Stimulated activated CD4-positive, alpha-beta T cell treated with anti-CD3 and anti-CD28 coated beads, TNF-alpha, amount 100 ng/mL, for 48 hours (primary cell): ENCODE results near the gene RASA3.
"Not testable (repeated sequence)": the region's sequence is repeated elsewhere in the genome, so short reads cannot be mapped to it uniquely, and the experiment has no call there.

Experiments used
- DNase-seq, 3 donors: peaks; one replicate each; pipeline ENCODE4 v3.0.0-alpha.2; 2020; ENCODE audit warnings: low read depth in 3 of 3

Gene RASA3

GRCh38 chr13:114155926-114156883 lies 23.8 kb upstream of the RASA3 start:
- DNase-seq, result no peak

DNA sequence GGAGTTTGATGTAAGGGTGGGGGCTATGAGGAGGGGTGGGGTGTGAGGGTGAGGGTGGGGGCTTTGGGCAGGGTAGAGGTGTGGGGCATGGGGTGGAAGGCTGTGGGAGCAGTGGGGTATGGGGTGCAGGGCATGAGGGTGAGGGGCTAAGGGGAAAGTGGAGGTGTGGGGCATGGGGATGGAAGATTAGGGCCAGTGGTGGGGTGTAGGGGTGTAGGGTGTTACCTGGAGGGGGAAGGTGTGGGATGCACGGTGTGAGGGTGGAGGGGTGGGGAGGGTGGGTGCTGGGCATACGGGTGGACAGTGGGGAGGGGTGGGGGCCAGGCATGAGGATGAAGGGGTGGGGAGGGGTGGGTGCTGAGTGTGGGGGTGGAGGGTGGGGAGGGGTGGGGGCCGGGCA lies 22.9 kb upstream of the RASA3 start:
- DNase-seq, result no peak

DNA sequence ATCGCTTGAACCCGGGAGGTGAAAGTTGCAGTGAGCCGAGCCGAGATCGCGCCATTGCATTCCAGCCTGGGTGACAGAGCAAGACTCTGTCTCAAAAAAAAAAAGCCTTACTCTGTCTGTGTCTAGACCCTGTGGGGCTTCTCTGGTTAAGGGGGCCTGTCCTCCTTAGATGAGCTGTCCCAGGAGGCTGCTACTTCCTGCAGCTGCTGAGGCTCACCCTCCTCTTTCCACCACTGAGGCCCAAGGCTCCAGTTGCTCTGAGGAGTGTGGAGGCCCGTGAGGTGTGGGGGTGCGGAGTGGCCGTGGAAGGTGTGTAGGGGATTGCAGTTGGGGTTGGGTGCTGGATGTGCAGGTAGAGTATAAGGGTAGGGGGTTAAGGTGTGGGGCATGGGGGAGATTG lies 22.1 kb upstream of the RASA3 start:
- DNase-seq, result no peak

DNA sequence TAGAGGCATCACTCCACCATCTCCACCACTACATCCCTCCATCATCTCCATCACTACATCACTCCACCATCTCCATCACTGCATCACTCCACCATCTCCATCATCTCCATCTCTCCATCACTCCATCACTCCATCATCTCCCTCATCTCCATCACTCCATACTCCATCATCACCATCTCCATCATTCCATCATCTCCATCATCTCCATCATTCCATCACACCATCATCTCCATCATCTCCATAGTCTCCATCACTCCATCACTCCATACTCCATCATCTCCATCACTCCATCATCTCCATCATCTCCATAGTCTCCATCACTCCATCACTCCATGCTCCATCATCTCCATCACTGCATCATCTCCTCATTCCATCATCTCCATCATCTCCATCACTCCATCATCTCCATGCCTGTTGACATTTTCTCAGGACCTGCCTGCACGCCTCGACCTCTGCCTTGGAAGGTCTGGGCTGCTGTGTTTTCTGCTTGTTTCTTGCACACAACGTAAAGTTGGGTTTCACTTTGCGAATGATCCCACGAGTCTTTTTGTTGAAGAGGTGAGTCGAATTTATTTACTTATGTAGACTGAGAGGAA lies 21.2 kb upstream of the RASA3 start:
- DNase-seq, result no peak

DNA sequence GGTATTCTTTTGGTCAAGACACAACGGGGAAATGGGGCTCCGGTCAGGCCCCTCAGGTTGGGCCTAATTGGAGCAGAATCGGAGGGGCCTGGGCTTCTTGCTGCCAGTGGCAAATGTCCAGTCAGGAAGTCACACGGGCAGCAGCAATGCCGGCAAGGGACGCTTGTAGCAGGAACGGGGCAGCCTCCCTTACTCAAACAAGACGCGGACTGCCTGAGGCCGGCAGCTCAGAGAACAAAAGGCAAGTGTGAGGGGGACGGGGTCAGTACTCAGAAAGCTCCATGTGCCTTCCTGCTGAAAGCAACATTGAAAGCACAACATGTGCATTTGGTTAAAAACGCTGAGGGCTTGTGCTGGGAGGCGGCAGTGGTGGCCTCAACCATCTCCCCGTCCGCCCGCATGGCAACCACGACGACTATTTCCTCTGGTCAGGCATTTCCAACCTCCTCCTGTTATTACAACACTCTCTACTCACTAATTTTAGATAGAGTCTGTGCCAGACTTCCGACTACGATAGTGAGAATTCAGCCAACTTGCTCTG lies 20.5 kb upstream of the RASA3 start:
- no peak for DNase-seq

DNA sequence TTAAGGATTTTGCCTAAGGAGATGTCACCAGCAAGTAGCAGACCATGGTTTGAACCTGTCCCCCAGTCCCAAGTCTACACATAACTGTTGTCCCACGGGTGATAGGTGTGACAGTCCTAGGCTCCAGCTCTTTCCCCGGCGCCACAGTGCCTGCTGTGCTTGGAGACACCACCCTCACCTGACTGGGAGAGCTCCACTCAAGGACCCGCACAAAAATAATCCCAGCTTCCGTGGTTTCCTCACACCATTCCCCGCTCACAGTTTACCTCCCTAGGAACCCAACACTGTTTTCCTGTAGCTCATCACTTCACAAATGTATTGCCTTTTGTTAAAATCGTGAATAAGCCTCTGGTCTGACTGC lies 19.8 kb upstream of the RASA3 start:
- no peak for DNase-seq

DNA sequence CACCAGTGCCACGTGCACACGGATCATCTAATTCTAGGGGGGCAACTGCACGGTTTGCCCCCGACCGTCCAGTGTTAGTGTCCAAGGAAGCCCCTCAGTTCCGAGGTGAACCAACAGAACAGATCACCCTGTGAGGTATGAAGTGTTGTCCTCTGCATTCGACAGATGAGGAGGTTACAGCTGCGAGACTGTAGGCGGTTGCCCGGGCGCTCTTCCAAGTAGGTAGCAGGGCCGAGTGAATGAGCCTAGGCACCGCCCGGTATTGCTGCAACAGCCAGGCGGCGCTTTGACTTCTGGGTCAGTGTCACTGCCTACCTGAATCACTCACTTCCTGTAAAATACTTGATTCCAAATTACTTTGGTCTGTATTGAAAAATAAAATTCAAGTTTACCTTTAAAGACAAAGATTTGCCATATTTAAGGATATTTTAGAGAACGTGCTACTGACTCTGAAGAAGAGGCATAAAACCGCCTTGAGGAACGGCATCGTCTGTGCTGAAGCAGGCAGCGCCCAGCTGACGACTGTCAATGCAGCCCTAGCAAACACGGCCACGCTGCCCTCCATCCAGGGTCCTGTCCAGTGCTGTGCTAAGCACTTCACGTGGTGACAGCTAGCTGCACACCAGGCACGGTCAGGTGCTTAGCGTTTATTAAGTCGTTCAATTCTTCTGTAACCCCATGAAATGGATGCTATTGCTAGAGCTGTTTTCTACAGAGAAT lies 19.3 kb upstream of the RASA3 start:
- DNase-seq, result no peak

DNA sequence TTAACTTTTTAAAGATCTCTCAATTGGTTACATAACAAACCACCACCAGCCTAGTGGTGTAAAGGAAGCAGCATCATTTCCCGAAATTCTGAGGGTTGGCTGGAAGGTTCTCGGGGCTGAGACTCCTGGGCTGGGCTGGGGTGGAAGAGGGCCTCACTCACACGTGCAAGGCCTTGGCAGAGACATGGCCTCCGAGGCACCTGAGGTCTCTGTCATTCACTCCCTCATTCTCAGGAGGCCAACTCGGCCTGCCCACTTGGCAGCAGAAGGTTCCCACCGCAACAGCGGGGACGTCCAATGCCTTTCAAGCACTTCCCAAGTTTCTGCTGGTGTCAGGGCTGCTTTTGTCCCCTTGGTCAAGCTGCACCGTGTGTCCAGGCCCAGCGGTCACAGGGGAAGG lies 18.6 kb upstream of the RASA3 start:
- DNase-seq, result no peak

DNA sequence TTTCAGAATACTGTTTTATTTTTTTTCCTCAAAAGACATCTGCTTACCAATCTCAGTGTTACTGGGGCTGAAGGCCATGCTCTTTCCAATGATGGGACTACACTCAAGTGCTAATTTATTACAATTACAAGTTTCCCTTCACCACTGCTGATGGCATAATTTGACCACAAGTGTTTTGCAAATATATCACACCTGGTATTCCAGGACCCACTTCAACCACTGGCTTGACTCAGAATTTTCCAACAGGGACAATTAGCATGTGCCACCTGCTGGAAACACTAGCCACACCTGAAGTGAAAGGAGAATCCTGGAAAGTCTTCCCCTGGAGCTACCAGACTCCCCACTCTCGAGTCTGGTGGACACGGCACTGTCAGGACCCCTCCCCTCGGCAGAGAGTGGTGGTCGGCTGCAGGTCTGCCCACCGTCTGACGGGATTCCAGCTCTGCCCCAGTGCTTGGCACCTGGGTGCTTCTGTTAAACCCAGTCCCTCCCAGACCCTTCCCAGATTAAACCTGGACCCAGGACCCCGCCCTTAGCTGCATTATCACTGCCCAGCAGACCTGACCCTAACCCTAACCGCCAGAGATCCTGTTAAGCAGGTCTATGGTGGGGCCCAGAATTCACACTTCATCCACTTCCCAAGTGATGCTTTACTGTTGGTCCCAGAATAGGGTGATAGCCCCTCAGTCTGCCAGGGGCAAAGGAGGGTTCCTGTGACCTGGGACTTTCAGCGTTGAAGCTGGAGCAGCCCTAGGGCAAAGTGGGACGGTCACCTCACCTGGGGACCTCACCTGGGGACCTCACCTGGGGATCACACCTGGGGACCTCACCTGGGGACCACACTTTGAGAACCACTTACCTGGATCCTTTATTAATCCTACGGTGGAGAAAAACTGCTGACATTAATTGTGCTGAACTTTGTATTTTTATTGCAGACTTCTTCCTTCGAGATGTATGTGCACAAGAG lies 17.6 kb upstream of the RASA3 start:
- no peak for DNase-seq

GRCh38 chr13:114148886-114149285 lies 16.5 kb upstream of the RASA3 start:
- not testable (repeated sequence) for DNase-seq

GRCh38 chr13:114148521-114148855 lies 16.1 kb upstream of the RASA3 start:
- peak; percentile 51 to 78 (median 60) for DNase-seq

DNA sequence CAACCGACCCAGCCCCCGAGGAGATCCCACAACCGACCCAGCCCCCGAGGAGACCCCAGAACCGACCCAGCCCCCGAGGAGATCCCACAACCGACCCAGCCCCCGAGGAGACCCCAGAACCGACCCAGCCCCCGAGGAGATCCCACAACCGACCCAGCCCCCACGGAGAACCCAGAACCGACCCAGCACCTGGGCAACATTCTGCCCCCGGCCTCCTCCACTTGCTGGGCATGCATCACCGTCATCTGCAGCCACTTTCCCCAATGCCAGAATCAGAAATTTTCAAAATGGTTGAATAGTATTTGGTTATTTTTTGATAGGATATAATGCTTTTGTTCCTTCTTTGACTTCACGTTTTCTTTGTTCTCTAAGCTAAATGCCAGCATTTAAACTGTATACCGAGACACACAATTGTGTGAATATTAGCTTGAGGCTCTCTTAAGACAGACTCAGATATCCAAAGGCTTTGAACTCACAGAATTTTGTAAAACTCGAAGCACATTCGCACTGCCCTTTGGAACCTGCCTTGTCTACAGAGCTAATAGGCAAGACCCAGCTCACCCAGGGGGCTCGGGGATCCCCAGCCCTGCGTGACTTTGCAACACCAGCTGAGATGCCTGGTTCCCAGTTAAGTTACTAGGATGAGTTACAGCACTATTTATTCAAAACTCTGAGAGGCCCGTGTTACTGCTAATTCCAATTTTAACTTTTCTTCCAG lies 15.5 kb upstream of the RASA3 start:
- no peak for DNase-seq

- no peak for DNase-seq
These were observed 14.2 kb upstream of the RASA3 start for GRCh38 chr13:114146629-114147028.

DNA sequence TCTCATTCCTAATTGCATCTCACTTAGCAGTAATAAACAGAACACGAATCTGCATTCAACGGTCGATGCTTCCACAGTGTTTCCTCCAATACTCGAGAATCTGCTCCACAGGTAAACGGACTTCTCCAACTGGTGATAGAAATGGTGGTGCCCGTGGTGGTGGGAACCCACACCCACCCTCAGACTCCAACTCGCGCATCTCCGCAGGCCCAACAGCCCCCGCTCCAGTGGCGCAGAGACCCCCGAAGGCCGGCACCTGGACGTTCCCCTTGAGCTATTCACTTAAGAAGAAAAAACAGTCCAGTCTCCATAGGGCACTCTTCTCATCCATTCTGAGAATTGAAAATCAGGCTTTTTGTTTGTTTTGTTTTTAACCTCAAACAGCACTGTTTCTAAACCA lies 13.8 kb upstream of the RASA3 start:
- DNase-seq, result no peak

GRCh38 chr13:114145722-114146121 lies 13.3 kb upstream of the RASA3 start:
- DNase-seq, result no peak

GRCh38 chr13:114145256-114145655 lies 12.8 kb upstream of the RASA3 start:
- no peak for DNase-seq

GRCh38 chr13:114144606-114145244 lies 12.3 kb upstream of the RASA3 start:
- DNase-seq, result no peak

DNA sequence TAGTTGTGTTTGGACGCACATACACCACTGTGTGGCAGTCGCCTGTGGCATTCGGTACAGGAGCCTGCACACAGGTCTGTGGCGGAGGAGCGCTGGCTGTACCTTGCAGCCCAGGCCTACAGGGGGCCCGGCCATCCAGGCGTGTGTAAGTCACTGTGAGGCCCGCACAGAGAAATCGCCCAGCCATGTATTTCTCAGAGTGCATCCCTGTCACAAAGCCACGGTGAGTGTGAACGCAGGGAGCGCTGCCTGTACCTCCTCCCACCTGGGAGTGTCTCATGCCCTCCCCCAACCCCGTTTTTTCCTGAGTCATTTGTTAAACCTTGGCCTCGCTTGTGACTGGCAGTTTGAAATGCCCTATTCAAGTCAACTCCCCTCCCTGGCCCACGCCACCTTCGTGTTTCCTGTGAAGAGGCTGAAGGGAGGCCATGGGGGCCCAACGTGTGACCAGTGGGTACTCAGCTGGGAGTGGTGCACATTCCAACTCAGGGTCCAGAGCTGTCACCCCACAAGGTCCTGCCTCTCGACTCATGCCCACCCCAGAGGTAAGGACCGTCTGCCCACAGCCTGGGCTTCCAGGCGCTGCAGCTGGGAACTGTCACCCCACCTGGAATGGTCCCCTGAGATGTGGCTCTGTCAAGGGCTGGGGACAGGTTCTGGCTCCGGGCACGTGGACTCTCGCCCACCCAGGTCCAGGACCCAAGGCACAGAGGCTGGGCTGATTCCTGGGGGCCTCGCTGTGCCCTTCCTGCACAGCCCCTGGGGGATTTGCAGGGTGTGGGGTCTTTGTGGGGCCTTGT lies 11.6 kb upstream of the RASA3 start:
- no peak for DNase-seq
